Transverse colon (tissue), 4 donors: ENCODE measurements around the gene FARSB.

Experiments
- CTCF ChIP-seq, 5 experiments: fragments of 200-600 bp in 3 of 5; fragments of 450-650 bp in 2 of 5; sonication (generic) in 3 of 5; IDR thresholded peaks; 1 replicate in 2 of 5; 2 replicates in 3 of 5; pipeline ENCODE4 v1.5.1; 2016 to 2017; ENCODE audit warnings: antibody characterized with exemption in 5 of 5, inconsistent platforms in 3 of 5, mild to moderate bottlenecking in 2 of 5, moderate library complexity in 1 of 5
- POLR2AphosphoS5 ChIP-seq, 3 donors: sonication (generic); formaldehyde crosslinking; IDR thresholded peaks; one replicate each; pipeline ENCODE4 v1.6.1; 2016; ENCODE audit warnings: antibody characterized with exemption in 3 of 3

DNA sequence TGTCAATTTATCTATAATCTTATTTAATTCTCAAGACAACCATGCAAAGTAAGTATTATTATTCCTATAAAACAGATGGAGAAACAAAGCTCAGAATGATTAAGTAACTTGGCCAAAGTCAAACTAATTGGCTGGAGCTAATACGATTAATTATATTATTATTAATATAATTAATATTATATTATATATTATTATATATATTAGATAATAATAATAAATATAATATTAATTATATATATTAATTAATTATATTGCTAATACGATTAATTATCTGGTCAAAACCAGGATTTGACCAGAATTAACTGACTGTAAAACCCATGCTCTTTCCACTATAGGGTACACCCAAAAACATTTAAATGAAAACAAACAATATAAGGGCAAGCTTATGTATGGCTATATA is 52.4 kb downstream of the FARSB start:
- TF ChIP-seq CTCF (IDR thresholded peaks at IDR 0.05), result no peak
- no peak for TF ChIP-seq POLR2AphosphoS5 (IDR thresholded peaks at IDR 0.05)
